Stimulated activated CD8-positive, alpha-beta memory T cell treated with anti-CD3 and anti-CD28 coated beads, Interleukin-7, amount 100 ng/mL, for 48 hours (primary cell): ENCODE data around the gene SPDYE16.
A peak's percentile ranks its signal among the peaks of the same experiment; 100 is the strongest.
"Not testable (repeated sequence)": the region's sequence is repeated elsewhere in the genome, so short reads cannot be mapped to it uniquely, and the experiment has no call there.

Source experiments
- DNase-seq, 2 donors: peaks; one replicate each; pipeline ENCODE4 v3.0.0-alpha.2; 2020; ENCODE audit warnings: low read depth in 1 of 2; ENCODE audit errors: extremely low read depth in 1 of 2

SPDYE16 gene

GRCh38 chr7:76505168-76506080, 37.7 kb downstream of the SPDYE16 start:
- DNase-seq: no peak

GRCh38 chr7:76504351-76505167, 38.5 kb downstream of the SPDYE16 start:
- not testable (repeated sequence) for DNase-seq

GRCh38 chr7:76503244-76503643, 39.9 kb downstream of the SPDYE16 start:
- not testable (repeated sequence) for DNase-seq

- not testable (repeated sequence) for DNase-seq
Measured at GRCh38 chr7:76502836-76503235, 40.3 kb downstream of the SPDYE16 start.

GRCh38 chr7:76502224-76502623, 40.9 kb downstream of the SPDYE16 start:
- DNase-seq: not testable (repeated sequence)

GRCh38 chr7:76499924-76500241, 43.2 kb downstream of the SPDYE16 start:
- DNase-seq: not testable (repeated sequence)

- not testable (repeated sequence) for DNase-seq
Measured at GRCh38 chr7:76499201-76499923, 43.7 kb downstream of the SPDYE16 start.

- not testable (repeated sequence) for DNase-seq
Measured at GRCh38 chr7:76498583-76499200, 44.4 kb downstream of the SPDYE16 start.

GRCh38 chr7:76497918-76498582, 45.0 kb downstream of the SPDYE16 start:
- not testable (repeated sequence) for DNase-seq

GRCh38 chr7:76495717-76496116, 47.4 kb downstream of the SPDYE16 start:
- DNase-seq: not testable (repeated sequence)

GRCh38 chr7:76492139-76492538, 51.0 kb downstream of the SPDYE16 start:
- DNase-seq: not testable (repeated sequence)

GRCh38 chr7:76487969-76488368, 55.1 kb downstream of the SPDYE16 start:
- not testable (repeated sequence) for DNase-seq

- DNase-seq: peak; percentile 20 to 23
Measured at GRCh38 chr7:76486618-76487017, 56.5 kb downstream of the SPDYE16 start.

GRCh38 chr7:76485822-76486610, 57.1 kb downstream of the SPDYE16 start:
- DNase-seq: not testable (repeated sequence)

- not testable (repeated sequence) for DNase-seq
Measured at GRCh38 chr7:76484456-76484855, 58.6 kb downstream of the SPDYE16 start.

- DNase-seq: not testable (repeated sequence)
Measured at GRCh38 chr7:76483081-76483480, 60.0 kb downstream of the SPDYE16 start.

- DNase-seq: not testable (repeated sequence)
Measured at GRCh38 chr7:76482660-76483059, 60.4 kb downstream of the SPDYE16 start.
